GM12878 (cell line): Measurements from ENCODE around the gene DDR2. TPM values are rescaled to one million over a fixed set of nuclear protein-coding genes. Genes with fewer than 3 reads are reported as not detected.

Experiments
- ATAC-seq: fragments of 200-7000 bp; cut with Tn5 transposase; 3 replicates; pipeline ENCODE4 v1.9.1; 2020; ENCODE audit warnings: mild to moderate bottlenecking, moderate library complexity
- BruUV-seq: library from RNA; stranded (reverse); fragments of 400-500 nt; replicated peaks from 2 replicates; lab custom pipeline; 2021; lab: Mats Ljungman, UMichigan
- CTCF ChIA-PET: fragments of 300-600 bp; sonication (Branson Sonifier 250); formaldehyde crosslinking; extraction: SDS; loops from one replicate; lab custom pipeline; 2021; ENCODE audit warnings: inconsistent platforms; lab: Yijun Ruan, JAX
- POLR2A ChIA-PET: fragments of 350-600 bp; formaldehyde crosslinking; extraction: SDS; loops from one replicate; lab custom pipeline; 2021; ENCODE audit warnings: inconsistent platforms; lab: Charles Lee
- RAD21 ChIA-PET: fragments of 300-600 bp; sonication (Branson Sonifier 250); formaldehyde crosslinking; loops from one replicate; lab custom pipeline; 2023; ENCODE audit warnings: antibody characterized with exemption; ENCODE audit not compliant: unreplicated experiment; lab: Charles Lee
- SMC1A ChIA-PET: fragments of 300-600 bp; sonication (Branson Sonifier 250); formaldehyde crosslinking; loops from one replicate; lab custom pipeline; 2023; ENCODE audit not compliant: unreplicated experiment, uncharacterized antibody; lab: Charles Lee
- DNase-seq: peaks from one replicate; pipeline ENCODE4 v3.0.0-alpha.2; 2011; ENCODE audit warnings: low read depth, low spot score
- FAIRE-seq: peaks from 3 replicates; lab custom pipeline; 2011; peaks lifted over from hg19 to GRCh38; lab: Jason Lieb, UNC
- H2AFZ ChIP-seq: 2 replicates; pipeline ENCODE4 v1.6.0; 2011; ENCODE audit warnings: low read depth, low read length, control low read depth; ENCODE audit not compliant: control insufficient read depth
- H3K27ac ChIP-seq: 2 replicates; pipeline ENCODE4 v1.5.1; 2011; ENCODE audit warnings: control low read depth; ENCODE audit not compliant: control insufficient read depth, insufficient read depth
- H3K27me3 ChIP-seq, 2 experiments: replicated peaks in 1 of 2; 2 replicates each; pipeline versions ENCODE4 v1.6.0 to v1.6.1; 2011; ENCODE audit warnings: low read length in 1 of 2; ENCODE audit not compliant: control insufficient read depth in 2 of 2, insufficient read depth in 2 of 2
- H3K36me3 ChIP-seq, 2 experiments: 2 replicates each; pipeline ENCODE4 v1.5.1; 2011; ENCODE audit warnings: low read length in 1 of 2; ENCODE audit not compliant: control insufficient read depth in 2 of 2, insufficient read depth in 2 of 2
- H3K4me1 ChIP-seq: 2 replicates; pipeline ENCODE4 v1.6.1; 2011; ENCODE audit warnings: mild to moderate bottlenecking, low read length, moderate library complexity, mixed read lengths; ENCODE audit not compliant: control insufficient read depth, insufficient read depth
- H3K4me2 ChIP-seq: 2 replicates; pipeline ENCODE4 v1.6.0; 2011; ENCODE audit warnings: control low read depth; ENCODE audit not compliant: control insufficient read depth, insufficient read depth
- H3K4me3 ChIP-seq: fragments of 200-600 bp; sonication (generic); 2 replicates; pipeline ENCODE4 v1.5.1; 2016
- H3K79me2 ChIP-seq: 2 replicates; pipeline ENCODE4 v1.6.0; 2011; ENCODE audit warnings: low read length; ENCODE audit not compliant: control insufficient read depth, insufficient read depth
- H3K9ac ChIP-seq: 2 replicates; pipeline ENCODE4 v1.8.0; 2011; ENCODE audit warnings: low read length, control low read depth, mixed read lengths; ENCODE audit not compliant: control insufficient read depth, insufficient read depth
- H3K9me3 ChIP-seq: replicated peaks from 3 replicates; pipeline ENCODE4 v1.5.1; 2011; ENCODE audit warnings: mild to moderate bottlenecking, low read length; ENCODE audit not compliant: control insufficient read depth, insufficient read depth
- H4K20me1 ChIP-seq: 2 replicates; pipeline ENCODE4 v1.6.0; 2011; ENCODE audit not compliant: control insufficient read depth, insufficient read depth
- CHD1 ChIP-seq: IDR thresholded peaks from 2 replicates; pipeline ENCODE4 v1.6.1; 2012; ENCODE audit warnings: low read depth, low read length, improper control_type of control experiment
- KDM1A ChIP-seq: fragments of 200-600 bp; sonication (generic); IDR thresholded peaks from 2 replicates; pipeline ENCODE4 v1.6.1; 2016; ENCODE audit warnings: borderline replicate concordance
- PKNOX1 ChIP-seq: fragments of 450-650 bp; IDR thresholded peaks from 2 replicates; pipeline ENCODE4 v1.6.1; 2016; ENCODE audit warnings: mild to moderate bottlenecking
- PRDM15 ChIP-seq: fragments of 450-650 bp; formaldehyde crosslinking; IDR thresholded peaks from 2 replicates; pipeline ENCODE4 v1.4.0; 2020; ENCODE audit warnings: mild to moderate bottlenecking, moderate library complexity
- RBBP5 ChIP-seq: fragments of 200-600 bp; sonication (generic); conservative IDR thresholded peaks from 2 replicates; pipeline ENCODE4 v1.6.1; 2016
- SIX5 ChIP-seq: IDR thresholded peaks from 2 replicates; pipeline ENCODE4 v1.6.1; 2011; ENCODE audit warnings: mild to moderate bottlenecking, low read depth, low read length, moderate library complexity; ENCODE audit not compliant: severe bottlenecking
- SMARCA5 ChIP-seq: fragments of 450-650 bp; IDR thresholded peaks from 2 replicates; pipeline ENCODE4 v1.6.1; 2017; ENCODE audit warnings: mild to moderate bottlenecking
- ZNF274 ChIP-seq: IDR thresholded peaks from one replicate; pipeline ENCODE4 v1.8.0; 2011; ENCODE audit not compliant: insufficient read length, insufficient read depth
- ZSCAN29 ChIP-seq: fragments of 450-650 bp; IDR thresholded peaks from 2 replicates; pipeline ENCODE4 v1.6.1; 2017; ENCODE audit warnings: mild to moderate bottlenecking, moderate library complexity
- WGBS: methylation state at CpG from one replicate; pipeline ENCODE4 v1.1.6; 2016; ENCODE audit warnings: low lambda C conversion rate; ENCODE audit not compliant: insufficient replicate concordance, insufficient coverage; ENCODE audit errors: missing lambda C conversion rate; 5-methylcytosine and 5-hydroxymethylcytosine counted together
- in situ Hi-C: fragments of 300-500 bp; cut with MboI; formaldehyde crosslinking; loops from 9 replicates; pipeline ENCODE4 v1.14.3; 2018; ENCODE audit warnings: mixed read lengths
- intact Hi-C: fragments of 100-400 bp; cut with micrococcal nuclease; formaldehyde crosslinking; loops from one replicate; pipeline ENCODE4 v1.14.2; 2022; ENCODE audit not compliant: unreplicated experiment
- polyA plus RNA-seq, 11 experiments: library from polyadenylated mRNA; depleted of rRNA in 4 of 11; unstranded in 6 of 11; stranded (reverse) in 5 of 11; fragments of >200 nt; fragmentation: Nextera tagmentation in 4 of 11; fragmentation: Illumina TruSeq in 1 of 11; extraction: Ambion mirVana in 4 of 11; extraction: Trizol in 1 of 11; gene quantifications; 1 replicate in 1 of 11; 2 replicates in 10 of 11; pipeline versions ENCODE4 v1.2.1 to v1.2.3, GENCODE V29; 2011 to 2016; ENCODE audit warnings: inconsistent platforms in 2 of 11, missing spikeins in 2 of 11, low read depth in 1 of 11
- total RNA-seq, 4 experiments: library from RNA; depleted of rRNA in 3 of 4; stranded (reverse); fragments of >200 nt in 3 of 4; fragmentation: Illumina TruSeq in 1 of 4; extraction: Trizol in 1 of 4; gene quantifications; 2 replicates each; pipeline versions ENCODE4 v1.2.1 to v1.2.3, GENCODE V29; 2013 to 2021

DDR2 gene
- total and polyA plus RNA-seq, 10 of the 15 experiments (the other 5 are each of a cell fraction or from before 2014, with no cell fraction given), result 1.9 to 8.8 (median 5.5) TPM

DNA sequence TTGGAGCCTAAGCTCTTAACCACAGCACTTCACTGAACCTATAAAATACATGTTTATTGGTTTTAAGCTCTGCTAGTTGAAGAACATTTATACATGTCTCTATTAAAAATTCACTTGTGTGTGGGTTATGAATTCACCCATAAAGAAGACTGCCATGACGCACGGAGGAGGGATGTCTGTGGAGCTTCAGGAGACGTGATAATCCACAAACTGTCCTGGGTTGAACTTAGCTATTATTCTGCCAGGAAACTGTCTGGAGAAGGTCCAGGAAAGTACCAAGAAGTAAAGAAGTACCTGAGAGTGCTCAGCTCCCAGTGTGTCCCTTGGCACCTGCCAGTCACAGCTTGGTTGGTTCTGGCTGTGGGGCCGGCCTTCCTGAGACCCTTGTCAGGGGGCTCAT, 56.3 kb downstream of the DDR2 start:
- RAD21 ChIA-PET, result interaction anchor here (1.6 to 1.9 kb wide), 4 partner anchors 9 to 112 kb away, joined by 3 to 9 read pairs (median 4); no protein-coding TSS in a partner anchor
- H3K36me3 ChIP-seq, result no peaks in the 10 kb centered on the region
- CTCF ChIA-PET, result interaction anchor here (1.3 to 2.1 kb wide), 4 partner anchors 10 to 75 kb away, joined by 4 to 9 read pairs (median 8); no protein-coding TSS in a partner anchor
- in situ Hi-C loops, result no loop called here
- H3K4me3 ChIP-seq, result no peak overlapping the region
- no peak for DNase-seq
- POLR2A ChIA-PET, result interaction anchor here (1.3 to 2.6 kb wide), 3 partner anchors 11 to 56 kb away, joined by 5 to 10 read pairs (median 7); partner anchors contain the start of gene DDR2
- H4K20me1 ChIP-seq, result no peaks in the 10 kb centered on the region
- H3K9me3 ChIP-seq, result no peaks in the 10 kb centered on the region
- H3K27me3 ChIP-seq, result no peaks in the 10 kb centered on the region
- H3K27ac ChIP-seq, result no peak overlapping the region
- H2AFZ ChIP-seq, result no peak overlapping the region
- no peak for FAIRE-seq
- SMC1A ChIA-PET, result interaction anchor here (1.3 to 6.1 kb wide), 4 partner anchors 11 to 58 kb away, joined by 3 to 41 read pairs (median 14); partner anchors contain the start of gene DDR2
- BruUV-seq, result no TSS peak
- 62% methylated on average over 4 of the region's 4 CpGs for WGBS
- no peak overlapping the region for H3K4me2 ChIP-seq
- intact Hi-C loops, result no loop called here
- H3K4me1 ChIP-seq, result no peaks in the 10 kb centered on the region
- no peak overlapping the region for H3K9ac ChIP-seq
- no peaks in the 10 kb centered on the region for H3K79me2 ChIP-seq
- TF ChIP-seq SIX5 (no peak), ZNF274 (no peak), RBBP5 (no peak), SMARCA5 (no peak), KDM1A (no peak), PRDM15 (no peak), ZSCAN29 (no peak), CHD1 (no peak), PKNOX1 (no peak)
- ATAC-seq, result no peak
